H1 (cell line): Measurements from ENCODE around the gene CD48. TPM values are rescaled to one million over a fixed set of nuclear protein-coding genes. Genes with fewer than 3 reads are reported as not detected.

ENCODE experiments used
- POU5F1 ChIP-seq: IDR thresholded peaks from 2 replicates; pipeline ENCODE4 v1.6.1; 2011; ENCODE audit warnings: low read depth, mild to moderate bottlenecking, low read length, moderate library complexity
- polyA plus RNA-seq, 7 experiments: library from polyadenylated mRNA; depleted of rRNA in 3 of 7; stranded (reverse) in 5 of 7; unstranded in 2 of 7; fragments of >200 nt in 5 of 7; fragments of 200-250 nt in 2 of 7; gene quantifications; 1 replicate in 5 of 7; 2 replicates in 1 of 7; 4 replicates in 1 of 7; pipeline versions ENCODE4 v1.2.1 to v1.2.3, GENCODE V29; 2011 to 2013; ENCODE audit warnings: missing spikeins in 2 of 7, mixed read lengths in 2 of 7
- total RNA-seq: library from RNA; stranded (reverse); fragmentation: NEBNext Ultra II Directional; extraction: Animal tissue kit (Norgen Biotek cat#: 25700); gene quantifications from 2 replicates; pipeline ENCODE4 v1.2.1, GENCODE V29; 2021

The CD48 gene
- total and polyA plus RNA-seq, 2 of the 8 experiments (the other 6 are each of a cell fraction or from before 2014, with no cell fraction given), result 0.08 TPM; not detected in 1

DNA sequence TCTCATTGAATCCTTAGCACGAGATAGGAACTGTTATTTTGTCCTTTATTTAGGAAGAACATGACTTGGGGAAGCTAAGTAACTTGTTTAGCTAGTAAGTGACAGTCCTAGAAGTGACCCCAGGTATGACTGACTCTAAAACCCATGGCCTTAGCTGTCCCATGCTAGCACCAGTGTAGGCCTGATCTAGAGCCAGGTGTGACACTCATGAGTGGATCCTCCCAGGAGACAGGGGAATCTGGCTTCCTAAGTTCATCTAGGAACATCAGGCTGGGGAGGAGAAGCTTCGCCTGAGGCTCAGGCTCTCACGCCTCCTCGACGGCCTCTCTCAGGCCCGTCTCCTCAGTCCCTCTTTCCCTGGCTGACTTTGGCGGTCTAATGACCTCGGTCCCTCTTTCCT, 31.2 kb downstream of the CD48 start (continued):
- TF ChIP-seq POU5F1, result no peak
- TF ChIP-seq, all 59 proteins: peak for 0
